H1 (cell line): ENCODE data around the gene TRIM38. TPM values are rescaled to one million over a fixed set of nuclear protein-coding genes. Genes with fewer than 3 reads are reported as not detected.

Experiments used
- CTCF ChIA-PET: fragments of 300-600 bp; sonication (Branson Sonifier 250); formaldehyde crosslinking; loops from one replicate; lab custom pipeline; 2021; ENCODE audit not compliant: partially characterized antibody; lab: Charles Lee
- POLR2A ChIA-PET: fragments of 300-600 bp; sonication (Branson Sonifier 250); formaldehyde crosslinking; loops from one replicate; lab custom pipeline; 2021; ENCODE audit warnings: inconsistent platforms; ENCODE audit not compliant: partially characterized antibody; lab: Charles Lee
- DNase-seq, 2 experiments: peaks; one replicate each; pipeline versions ENCODE4 v3.0.0 to v3.0.0-alpha.2; 2010 to 2022; ENCODE audit warnings: low spot score in 2 of 2, low read depth in 1 of 2, mixed read lengths in 1 of 2
- FAIRE-seq: peaks from 2 replicates; lab custom pipeline; 2011; peaks lifted over from hg19 to GRCh38; lab: Jason Lieb, UNC
- H2AFZ ChIP-seq: 2 replicates; pipeline ENCODE4 v1.8.1; 2012; ENCODE audit warnings: low read length, inconsistent platforms
- H2AK5ac ChIP-seq: 2 replicates; pipeline ENCODE4 v1.6.1; 2013; ENCODE audit warnings: low read depth, low read length
- H2BK120ac ChIP-seq: replicated peaks from 2 replicates; pipeline ENCODE3; 2013; ENCODE audit warnings: low read depth, low read length, inconsistent platforms
- H2BK12ac ChIP-seq: 2 replicates; pipeline ENCODE4 v1.6.1; 2013; ENCODE audit warnings: low read depth, low read length
- H2BK15ac ChIP-seq: 2 replicates; pipeline ENCODE4 v1.6.1; 2013; ENCODE audit warnings: low read length
- H2BK20ac ChIP-seq: 2 replicates; pipeline ENCODE4 v1.6.1; 2013; ENCODE audit warnings: low read length
- H2BK5ac ChIP-seq: 2 replicates; pipeline ENCODE4 v1.6.1; 2013; ENCODE audit warnings: low read depth, low read length
- H3K14ac ChIP-seq: 2 replicates; pipeline ENCODE4 v1.6.1; 2013; ENCODE audit warnings: inconsistent platforms; ENCODE audit not compliant: insufficient read length
- H3K18ac ChIP-seq: 2 replicates; pipeline ENCODE4 v1.6.1; 2013; ENCODE audit warnings: low read length; ENCODE audit errors: extremely low read depth
- H3K23ac ChIP-seq: 2 replicates; pipeline ENCODE4 v1.6.1; 2013; ENCODE audit warnings: inconsistent platforms; ENCODE audit not compliant: insufficient read length
- H3K23me2 ChIP-seq: 2 replicates; pipeline ENCODE4 v1.6.1; 2013; ENCODE audit warnings: low read depth, low read length
- H3K27ac ChIP-seq: 2 replicates; pipeline ENCODE4 v1.6.1; 2011; ENCODE audit warnings: low read depth, low read length, inconsistent platforms
- H3K27me3 ChIP-seq, 4 experiments: replicated peaks in 1 of 4; 1 replicate in 1 of 4; 2 replicates in 3 of 4; pipeline versions ENCODE4 v1.6.1 to v1.8.1; 2011 to 2013; ENCODE audit warnings: low read length in 3 of 4, mild to moderate bottlenecking in 3 of 4, inconsistent platforms in 2 of 4, mixed read lengths in 2 of 4, moderate library complexity in 1 of 4; ENCODE audit not compliant: control insufficient read depth in 3 of 4, insufficient read depth in 3 of 4; ENCODE audit errors: extremely low read depth in 1 of 4
- H3K36me3 ChIP-seq, 4 experiments: 2 replicates each; pipeline versions ENCODE4 v1.6.1 to v1.8.1; 2011 to 2013; ENCODE audit warnings: mild to moderate bottlenecking in 4 of 4, low read length in 3 of 4, moderate library complexity in 2 of 4, control low read depth in 1 of 4, inconsistent platforms in 1 of 4; ENCODE audit not compliant: insufficient read depth in 4 of 4, control insufficient read depth in 2 of 4
- H3K4ac ChIP-seq: replicated peaks from 2 replicates; pipeline ENCODE3; 2013; ENCODE audit warnings: low read length, low read depth, mixed read lengths, inconsistent platforms; ENCODE audit not compliant: insufficient read length
- H3K4me1 ChIP-seq, 4 experiments: replicated peaks in 1 of 4; 1 replicate in 1 of 4; 2 replicates in 3 of 4; pipeline versions ENCODE4 v1.6.1 to v1.8.1; 2011 to 2013; ENCODE audit warnings: low read length in 3 of 4, inconsistent platforms in 2 of 4, mixed read lengths in 1 of 4; ENCODE audit not compliant: insufficient read depth in 4 of 4, control insufficient read depth in 3 of 4
- H3K4me2 ChIP-seq, 2 experiments: 2 replicates each; pipeline versions ENCODE4 v1.6.1 to v1.8.1; 2011 to 2013; ENCODE audit warnings: low read depth in 2 of 2, low read length in 2 of 2, control low read depth in 1 of 2, inconsistent platforms in 1 of 2, mild to moderate bottlenecking in 1 of 2; ENCODE audit not compliant: insufficient read depth in 1 of 2
- H3K4me3 ChIP-seq, 4 experiments: fragments of 200-600, 300-600 bp in 1 of 4; sonication (generic), shearing (Covaris generic), sonication (Bioruptor Twin) in 1 of 4; 2 replicates each; pipeline versions ENCODE4 v1.5.1 to v1.8.1; 2011 to 2016; ENCODE audit warnings: low read length in 4 of 4, low read depth in 3 of 4, control low read depth in 2 of 4, inconsistent platforms in 2 of 4, mild to moderate bottlenecking in 2 of 4, mixed read lengths in 1 of 4, moderate library complexity in 1 of 4; ENCODE audit not compliant: insufficient read depth in 2 of 4; ENCODE audit errors: extremely low read depth in 1 of 4
- H3K56ac ChIP-seq: replicated peaks from 2 replicates; pipeline ENCODE3; 2013; ENCODE audit warnings: low read depth, mild to moderate bottlenecking, mixed read lengths, low read length, inconsistent platforms; ENCODE audit not compliant: insufficient read length
- H3K79me1 ChIP-seq: 2 replicates; pipeline ENCODE4 v1.6.1; 2013; ENCODE audit warnings: low read depth, low read length, control low read depth
- H3K79me2 ChIP-seq, 2 experiments: 2 replicates each; pipeline versions ENCODE4 v1.6.1 to v1.8.1; 2012 to 2013; ENCODE audit warnings: low read length in 2 of 2, mild to moderate bottlenecking in 2 of 2, inconsistent platforms in 1 of 2; ENCODE audit not compliant: insufficient read depth in 2 of 2, control insufficient read depth in 1 of 2
- H3K9ac ChIP-seq, 4 experiments: replicated peaks in 1 of 4; 1 replicate in 1 of 4; 2 replicates in 3 of 4; pipeline versions ENCODE4 v1.6.1 to v1.8.1; 2011 to 2013; ENCODE audit warnings: low read depth in 3 of 4, low read length in 3 of 4, control low read depth in 2 of 4, mild to moderate bottlenecking in 2 of 4, moderate library complexity in 2 of 4, inconsistent platforms in 1 of 4; ENCODE audit errors: extremely low read depth in 1 of 4
- H3K9me3 ChIP-seq, 2 experiments: 2 replicates each; pipeline versions ENCODE4 v1.6.1 to v1.8.1; 2012 to 2013; ENCODE audit warnings: mild to moderate bottlenecking in 2 of 2, moderate library complexity in 2 of 2, control low read depth in 1 of 2, inconsistent platforms in 1 of 2, low read depth in 1 of 2, low read length in 1 of 2, mixed read lengths in 1 of 2; ENCODE audit not compliant: insufficient read depth in 2 of 2
- H4K20me1 ChIP-seq, 2 experiments: replicated peaks in 1 of 2; 2 replicates each; pipeline versions ENCODE3 to v1.8.1; 2011 to 2013; ENCODE audit warnings: inconsistent platforms in 2 of 2, low read length in 2 of 2, mild to moderate bottlenecking in 1 of 2; ENCODE audit not compliant: insufficient read depth in 2 of 2, control insufficient read depth in 1 of 2
- H4K5ac ChIP-seq: 2 replicates; pipeline ENCODE4 v1.6.1; 2013; ENCODE audit warnings: low read length, low read depth, mixed read lengths, inconsistent platforms; ENCODE audit not compliant: insufficient read length
- H4K8ac ChIP-seq: 2 replicates; pipeline ENCODE4 v1.8.0; 2013; ENCODE audit warnings: mild to moderate bottlenecking, moderate library complexity, low read length, inconsistent platforms; ENCODE audit not compliant: insufficient read depth; ENCODE audit errors: extremely low read depth
- H4K91ac ChIP-seq: replicated peaks from 2 replicates; pipeline ENCODE3; 2013; ENCODE audit warnings: low read length, mixed read lengths, inconsistent platforms; ENCODE audit not compliant: insufficient read length
- ATF2 ChIP-seq: IDR thresholded peaks from 2 replicates; pipeline ENCODE4 v1.6.1; 2012; ENCODE audit warnings: low read length, inconsistent platforms
- BRCA1 ChIP-seq: IDR thresholded peaks from 2 replicates; pipeline ENCODE4 v1.6.1; 2012; ENCODE audit warnings: low read depth, low read length, improper control_type of control experiment
- CEBPB ChIP-seq: IDR thresholded peaks from 2 replicates; pipeline ENCODE4 v1.6.1; 2012; ENCODE audit warnings: low read depth, low read length
- EGR1 ChIP-seq: IDR thresholded peaks from 2 replicates; pipeline ENCODE4 v1.6.1; 2011; ENCODE audit warnings: low read depth, low read length, borderline replicate concordance
- FOSL1 ChIP-seq: IDR thresholded peaks from 2 replicates; pipeline ENCODE4 v1.6.1; 2011; ENCODE audit warnings: mild to moderate bottlenecking, low read depth, low read length, moderate library complexity; ENCODE audit not compliant: insufficient read depth
- JUND ChIP-seq: IDR thresholded peaks from 2 replicates; pipeline ENCODE4 v1.6.1; 2011; ENCODE audit warnings: mild to moderate bottlenecking, improper control_type of control experiment, low read length
- POLR2AphosphoS5 ChIP-seq: IDR thresholded peaks from 2 replicates; pipeline ENCODE4 v1.6.1; 2011; ENCODE audit warnings: low read depth, low read length
- SP1 ChIP-seq: IDR thresholded peaks from 2 replicates; pipeline ENCODE4 v1.6.1; 2011; ENCODE audit warnings: low read depth, low read length
- TAF7 ChIP-seq: optimal IDR thresholded peaks from 2 replicates; pipeline ENCODE3; 2011; ENCODE audit warnings: low read depth, mild to moderate bottlenecking, inconsistent platforms, low read length, moderate library complexity, borderline replicate concordance
- WGBS, 2 experiments: shearing (Covaris generic) in 1 of 2; methylation state at CpG; one replicate each; pipeline versions ENCODE4 v1.1.6 to v1.1.7; 2013 to 2015; ENCODE audit warnings: low lambda C conversion rate in 2 of 2, mixed read lengths in 2 of 2, inconsistent platforms in 1 of 2, low coverage in 1 of 2, missing lambda C conversion rate in 1 of 2; ENCODE audit not compliant: insufficient replicate concordance in 2 of 2, insufficient coverage in 1 of 2, insufficient read length in 1 of 2; ENCODE audit errors: extremely low coverage in 1 of 2, missing lambda C conversion rate in 1 of 2; 5-methylcytosine and 5-hydroxymethylcytosine counted together
- polyA plus RNA-seq, 7 experiments: library from polyadenylated mRNA; depleted of rRNA in 3 of 7; stranded (reverse) in 5 of 7; unstranded in 2 of 7; fragments of >200 nt in 5 of 7; fragments of 200-250 nt in 2 of 7; gene quantifications; 1 replicate in 5 of 7; 2 replicates in 1 of 7; 4 replicates in 1 of 7; pipeline versions ENCODE4 v1.2.1 to v1.2.3, GENCODE V29; 2011 to 2013; ENCODE audit warnings: missing spikeins in 2 of 7, mixed read lengths in 2 of 7
- total RNA-seq: library from RNA; stranded (reverse); fragmentation: NEBNext Ultra II Directional; extraction: Animal tissue kit (Norgen Biotek cat#: 25700); gene quantifications from 2 replicates; pipeline ENCODE4 v1.2.1, GENCODE V29; 2021

TRIM38 gene
- total and polyA plus RNA-seq, 2 of the 8 experiments (the other 6 are each of a cell fraction or from before 2014, with no cell fraction given): 0.43 to 0.56 TPM

- Histone ChIP-seq H3K27ac (peak overlapping the region; percentile 96; the same call in 1 of the 2 replicates), H3K23ac (no peak overlapping the region), H2BK20ac (no peak overlapping the region; the same call in 1 of the 2 replicates), H3K36me3 (no peaks in the 10 kb centered on the region), H4K5ac (peak overlapping the region; percentile 88), H3K18ac (peak overlapping the region; percentile 76; the same call in 1 of the 2 replicates), H3K27me3 (no peaks in the 10 kb centered on the region), H3K79me1 (no peaks in the 10 kb centered on the region), H2BK12ac (no peak overlapping the region), H3K9ac (peak overlapping the region in 3 of 4 experiments; percentile 2 to 96 (median 20); a peak in 4 of 7 replicates), H2BK5ac (peak overlapping the region; percentile 72; the same call in 1 of the 2 replicates), H2AFZ (no peak overlapping the region), H3K4ac (no peak overlapping the region), H4K8ac (no peak overlapping the region), H2BK15ac (no peak overlapping the region), H3K56ac (peak overlapping the region; percentile 17), H4K91ac (no peak overlapping the region), H3K4me3 (peak overlapping the region; percentile 81 to 95 (median 92)), H2BK120ac (no peak overlapping the region), H3K23me2 (peaks cover 10% of the 10 kb centered on the region), H3K4me2 (peak overlapping the region; percentile 81 to 90), H3K9me3 (no peaks in the 10 kb centered on the region), H3K14ac (no peak overlapping the region), H4K20me1 (peaks cover 0 to 2% of the 10 kb centered on the region in 2 experiments), H3K4me1 (peaks cover 2 to 9% (median 7%) of the 10 kb centered on the region in 4 experiments; a peak in 3 of 7 replicates), H2AK5ac (no peak overlapping the region), H3K79me2 (no peaks in the 10 kb centered on the region)
- ChIA-PET CTCF (interaction anchor here (0.6 to 0.9 kb wide), 4 partner anchors 9 to 421 kb away, joined by 3 to 4 read pairs (median 3); a partner anchor contains a TSS), POLR2A (interaction anchor here (0.6 to 43.5 kb wide), 26 partner anchors 9 to 1838 kb away, joined by 3 to 1982 read pairs (median 52); partner anchors contain the start of gene HFE)
- WGBS, 2 experiments: 7% methylated on average over 19 of the region's 19 CpGs; no CpG with 5 or more reads in 1 of the 2 experiments
- FAIRE-seq (no peak), DNase-seq (no peak)
- TF ChIP-seq CEBPB: no peak
- TF ChIP-seq BRCA1: no peak
- TF ChIP-seq EGR1: peak; percentile 25; the same call in 1 of the 2 replicates
- no peak for TF ChIP-seq ATF2
- peak; percentile 65 for TF ChIP-seq TAF7
- no peak for TF ChIP-seq JUND
- TF ChIP-seq SP1: no peak
- no peak; the same call in 1 of the 2 replicates for TF ChIP-seq POLR2AphosphoS5
- no peak for TF ChIP-seq FOSL1
Observed at GRCh38 chr6:26033941-26034354, 71.3 kb downstream of the TRIM38 start.
